DOHH2 (cell line): ENCODE measurements around the gene DNAJC5G.

ENCODE experiments used
- H3F3A ChIP-seq: fragments of 200-600 bp; sonication (generic), shearing (Covaris generic); 2 replicates; pipeline ENCODE4 v1.6.0; 2016; ENCODE audit warnings: antibody characterized with exemption, mild to moderate bottlenecking; ENCODE audit not compliant: control insufficient read depth, insufficient read depth
- H3K27ac ChIP-seq: fragments of 200-600 bp; sonication (generic); 2 replicates; pipeline ENCODE4 v1.5.1; 2014; ENCODE audit warnings: low read depth, mild to moderate bottlenecking, low read length, moderate library complexity
- H3K27me3 ChIP-seq: fragments of 200-600 bp; sonication (generic); 2 replicates; pipeline ENCODE4 v1.6.1; 2014; ENCODE audit warnings: mild to moderate bottlenecking, low read length, mixed read lengths; ENCODE audit not compliant: control insufficient read depth
- H3K36me3 ChIP-seq: fragments of 200-600 bp; sonication (generic); 2 replicates; pipeline ENCODE4 v1.6.1; 2014; ENCODE audit warnings: mild to moderate bottlenecking, low read length, moderate library complexity, mixed read lengths; ENCODE audit not compliant: control insufficient read depth
- H3K4me1 ChIP-seq: fragments of 200-600 bp; sonication (generic); 2 replicates; pipeline ENCODE4 v1.6.1; 2014; ENCODE audit warnings: mild to moderate bottlenecking, low read length, mixed read lengths; ENCODE audit not compliant: control insufficient read depth
- H3K4me2 ChIP-seq: fragments of 200-600 bp; sonication (generic); 2 replicates; pipeline ENCODE4 v1.6.0; 2014; ENCODE audit warnings: mild to moderate bottlenecking, low read length, moderate library complexity
- H3K4me3 ChIP-seq: fragments of 200-600 bp; sonication (generic); 2 replicates; pipeline ENCODE4 v1.5.1; 2014; ENCODE audit warnings: mild to moderate bottlenecking, low read length, mixed read lengths
- H3K79me2 ChIP-seq: fragments of 200-600 bp; sonication (generic); 2 replicates; pipeline ENCODE4 v1.6.1; 2014; ENCODE audit warnings: mild to moderate bottlenecking, low read length, mixed read lengths; ENCODE audit not compliant: control insufficient read depth
- H3K9me2 ChIP-seq: fragments of 200-600 bp; sonication (generic); replicated peaks from 2 replicates; pipeline ENCODE4 v1.6.1; 2014; ENCODE audit warnings: mild to moderate bottlenecking, low read length, mixed read lengths; ENCODE audit not compliant: control insufficient read depth
- H3K9me3 ChIP-seq: fragments of 200-600 bp; sonication (generic); 2 replicates; pipeline ENCODE4 v1.6.1; 2014; ENCODE audit warnings: antibody characterized with exemption, low read length, mixed read lengths; ENCODE audit not compliant: control insufficient read depth, insufficient read depth
- H4K20me1 ChIP-seq: fragments of 200-600 bp; sonication (generic); 2 replicates; pipeline ENCODE4 v1.6.0; 2014; ENCODE audit warnings: low read depth, mild to moderate bottlenecking, antibody characterized with exemption, low read length, moderate library complexity; ENCODE audit not compliant: control insufficient read depth, insufficient read depth
- CTCF ChIP-seq: fragments of 200-600 bp; sonication (generic); IDR thresholded peaks from one replicate; pipeline ENCODE4 v1.5.1; 2014; ENCODE audit warnings: antibody characterized with exemption, mild to moderate bottlenecking, low read depth, low read length; ENCODE audit not compliant: poor library complexity, severe bottlenecking
- EZH2phosphoT487 ChIP-seq: fragments of 200-600 bp; sonication (generic); IDR thresholded peaks from 2 replicates; pipeline ENCODE4 v1.6.1; 2017; ENCODE audit warnings: borderline replicate concordance, mild to moderate bottlenecking, antibody characterized with exemption, low read length, moderate library complexity, mixed read lengths

DNAJC5G gene

GRCh38 chr2:27231921-27232320, 43.3 kb upstream of the DNAJC5G start:
- H4K20me1 ChIP-seq: no peaks in the 10 kb centered on the region
- no peaks in the 10 kb centered on the region for H3K9me3 ChIP-seq
- H3F3A ChIP-seq: no peaks in the 10 kb centered on the region
- no peak overlapping the region for H3K27ac ChIP-seq
- no peaks in the 10 kb centered on the region for H3K4me1 ChIP-seq
- no peak overlapping the region for H3K4me2 ChIP-seq
- H3K79me2 ChIP-seq: no peaks in the 10 kb centered on the region
- H3K27me3 ChIP-seq: no peaks in the 10 kb centered on the region
- H3K36me3 ChIP-seq: peaks cover 85% of the 10 kb centered on the region
- TF ChIP-seq CTCF: no peak
- no peak for TF ChIP-seq EZH2phosphoT487
- H3K9me2 ChIP-seq: no peaks in the 10 kb centered on the region
- H3K4me3 ChIP-seq: no peak overlapping the region

DNA sequence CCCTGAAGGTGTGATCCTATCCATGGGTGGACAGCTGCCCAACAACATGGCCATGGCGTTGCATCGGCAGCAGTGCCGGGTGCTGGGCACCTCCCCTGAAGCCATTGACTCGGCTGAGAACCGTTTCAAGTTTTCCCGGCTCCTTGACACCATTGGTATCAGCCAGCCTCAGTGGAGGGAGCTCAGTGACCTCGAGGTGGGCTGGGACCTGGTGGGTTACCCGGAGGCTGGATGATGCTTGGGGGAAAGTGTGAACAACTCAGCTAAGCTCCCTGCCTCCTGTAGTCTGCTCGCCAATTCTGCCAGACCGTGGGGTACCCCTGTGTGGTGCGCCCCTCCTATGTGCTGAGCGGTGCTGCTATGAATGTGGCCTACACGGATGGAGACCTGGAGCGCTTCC, 41.9 kb upstream of the DNAJC5G start:
- TF ChIP-seq CTCF: no peak
- no peak for TF ChIP-seq EZH2phosphoT487
- Histone ChIP-seq H3K9me2 (no peaks in the 10 kb centered on the region), H3K4me1 (no peaks in the 10 kb centered on the region), H3K27me3 (no peaks in the 10 kb centered on the region), H3K4me2 (no peak overlapping the region), H3K9me3 (no peaks in the 10 kb centered on the region), H3K27ac (no peak overlapping the region), H3K4me3 (no peak overlapping the region), H3F3A (no peaks in the 10 kb centered on the region), H3K36me3 (peaks cover 83% of the 10 kb centered on the region), H3K79me2 (no peaks in the 10 kb centered on the region), H4K20me1 (no peaks in the 10 kb centered on the region)

GRCh38 chr2:27236136-27236535, 39.1 kb upstream of the DNAJC5G start:
- Histone ChIP-seq H3K4me2 (no peak overlapping the region), H4K20me1 (no peaks in the 10 kb centered on the region), H3K36me3 (peaks cover 91% of the 10 kb centered on the region), H3K9me2 (no peaks in the 10 kb centered on the region), H3K9me3 (no peaks in the 10 kb centered on the region), H3K4me3 (no peak overlapping the region), H3F3A (no peaks in the 10 kb centered on the region), H3K27ac (no peak overlapping the region), H3K4me1 (no peaks in the 10 kb centered on the region), H3K79me2 (no peaks in the 10 kb centered on the region), H3K27me3 (no peaks in the 10 kb centered on the region)
- no peak for TF ChIP-seq EZH2phosphoT487
- TF ChIP-seq CTCF: no peak

- H3K4me1 ChIP-seq: no peaks in the 10 kb centered on the region
- peaks cover 91% of the 10 kb centered on the region for H3K36me3 ChIP-seq
- no peak overlapping the region for H3K4me2 ChIP-seq
- H3K79me2 ChIP-seq: no peaks in the 10 kb centered on the region
- H3K9me2 ChIP-seq: no peaks in the 10 kb centered on the region
- H3K4me3 ChIP-seq: no peak overlapping the region
- H3K27ac ChIP-seq: no peak overlapping the region
- TF ChIP-seq CTCF (no peak), EZH2phosphoT487 (no peak)
- no peaks in the 10 kb centered on the region for H3K27me3 ChIP-seq
- no peaks in the 10 kb centered on the region for H4K20me1 ChIP-seq
- no peaks in the 10 kb centered on the region for H3K9me3 ChIP-seq
- no peaks in the 10 kb centered on the region for H3F3A ChIP-seq
Observed at GRCh38 chr2:27236626-27237025, 38.6 kb upstream of the DNAJC5G start.
